HCT116 (cell line): ENCODE data around the gene ABTB1. TPM values are rescaled to one million over a fixed set of nuclear protein-coding genes. Genes with fewer than 3 reads are reported as not detected.

ENCODE experiments used
- ATAC-seq: fragments of 200-7000 bp; cut with Tn5 transposase; 2 replicates; pipeline ENCODE4 v1.9.1; 2020; ENCODE audit warnings: mild to moderate bottlenecking, moderate library complexity
- BruUV-seq: library from RNA; stranded (reverse); fragments of 400-500 nt; replicated peaks from 2 replicates; lab custom pipeline; 2021; lab: Mats Ljungman, UMichigan
- CTCF ChIA-PET: fragments of 300-600 bp; sonication (Branson Sonifier 250); formaldehyde crosslinking; loops from one replicate; lab custom pipeline; 2021; ENCODE audit warnings: antibody characterized with exemption; lab: Charles Lee
- POLR2A ChIA-PET: fragments of 300-600, 350-600 bp; sonication (Branson Sonifier 250); formaldehyde crosslinking; loops from one replicate; lab custom pipeline; 2021; ENCODE audit warnings: antibody characterized with exemption; lab: Charles Lee
- RAD21 ChIA-PET, 2 experiments: fragments of 300-600 bp; sonication (Branson Sonifier 250); formaldehyde crosslinking; loops; one replicate each; lab custom pipeline; 2023; ENCODE audit warnings: low total read pairs in 2 of 2; ENCODE audit not compliant: uncharacterized antibody in 2 of 2, unreplicated experiment in 2 of 2, low non-redundant PET in 1 of 2; lab: Charles Lee
- DNase-seq: peaks from one replicate; pipeline ENCODE4 v3.0.0-alpha.2; 2010; ENCODE audit warnings: low read depth, low spot score
- H2AFZ ChIP-seq: fragments of 200-600 bp; shearing (Covaris generic), sonication (generic); 2 replicates; pipeline ENCODE4 v1.6.1; 2017; ENCODE audit warnings: low read depth, mixed run types, mixed read lengths, antibody characterized with exemption, low read length; ENCODE audit not compliant: poor library complexity, severe bottlenecking
- H3K27ac ChIP-seq: 2 replicates; pipeline ENCODE4 v1.5.1; 2012; ENCODE audit warnings: low read depth, low read length
- H3K27me3 ChIP-seq: fragments of 200-600 bp; sonication (generic); 2 replicates; pipeline ENCODE4 v1.6.1; 2016; ENCODE audit warnings: mixed run types, low read length, mixed read lengths; ENCODE audit not compliant: insufficient read depth
- H3K36me3 ChIP-seq, 2 experiments: fragments of 200-500 bp in 1 of 2; fragments of 200-600 bp in 1 of 2; sonication (Bioruptor generic) in 1 of 2; sonication (generic) in 1 of 2; 2 replicates each; pipeline versions ENCODE4 v1.5.1 to v1.6.1; 2014 to 2016; ENCODE audit warnings: low read length in 2 of 2, inconsistent platforms in 1 of 2, mixed read lengths in 1 of 2, mixed run types in 1 of 2; ENCODE audit not compliant: insufficient read depth in 2 of 2, control insufficient read depth in 1 of 2
- H3K4me1 ChIP-seq, 2 experiments: fragments of 200-600 bp in 1 of 2; sonication (generic) in 1 of 2; 2 replicates each; pipeline versions ENCODE4 v1.5.1 to v1.6.1; 2012 to 2017; ENCODE audit warnings: low read length in 2 of 2, inconsistent platforms in 1 of 2, mild to moderate bottlenecking in 1 of 2, mixed read lengths in 1 of 2, mixed run types in 1 of 2, moderate library complexity in 1 of 2; ENCODE audit not compliant: insufficient read depth in 2 of 2, control insufficient read depth in 1 of 2
- H3K4me2 ChIP-seq: fragments of 200-600 bp; sonication (generic); 2 replicates; pipeline ENCODE4 v1.6.1; 2017; ENCODE audit warnings: mixed run types, low read length, mixed read lengths
- H3K4me3 ChIP-seq, 2 experiments: fragments of 200-600 bp in 1 of 2; sonication (generic) in 1 of 2; replicated peaks in 1 of 2; 2 replicates each; pipeline ENCODE4 v1.5.1; 2011 to 2016; ENCODE audit warnings: low read length in 2 of 2, control low read depth in 1 of 2, low read depth in 1 of 2, mild to moderate bottlenecking in 1 of 2, mixed read lengths in 1 of 2, mixed run types in 1 of 2
- H3K79me2 ChIP-seq: fragments of 200-600 bp; sonication (generic); 2 replicates; pipeline ENCODE4 v1.6.1; 2017; ENCODE audit warnings: mild to moderate bottlenecking, mixed run types, low read length, moderate library complexity, mixed read lengths; ENCODE audit not compliant: insufficient read depth
- H3K9ac ChIP-seq: fragments of 200-600 bp; sonication (generic); 2 replicates; pipeline ENCODE4 v1.6.1; 2016; ENCODE audit warnings: low read length, mixed read lengths
- H3K9me2 ChIP-seq: fragments of 200-600 bp; sonication (generic), shearing (Covaris generic); 2 replicates; pipeline ENCODE4 v1.6.1; 2017; ENCODE audit warnings: mixed run types, mild to moderate bottlenecking, moderate library complexity; ENCODE audit not compliant: insufficient read depth
- H3K9me3 ChIP-seq, 2 experiments: fragments of 200-500 bp in 1 of 2; fragments of 200-600 bp in 1 of 2; sonication (Bioruptor generic) in 1 of 2; sonication (generic) in 1 of 2; 2 replicates each; pipeline ENCODE4 v1.6.1; 2014 to 2017; ENCODE audit warnings: low read length in 2 of 2, mixed read lengths in 2 of 2, inconsistent platforms in 1 of 2, low read depth in 1 of 2, mild to moderate bottlenecking in 1 of 2, mixed run types in 1 of 2, moderate library complexity in 1 of 2; ENCODE audit not compliant: control insufficient read depth in 1 of 2, insufficient read depth in 1 of 2
- H4K20me1 ChIP-seq: fragments of 200-600 bp; sonication (generic), shearing (Covaris generic); 2 replicates; pipeline ENCODE4 v1.6.1; 2017; ENCODE audit warnings: mixed run types, mild to moderate bottlenecking, moderate library complexity; ENCODE audit not compliant: insufficient read depth
- EGR1 ChIP-seq: IDR thresholded peaks from 2 replicates; pipeline ENCODE4 v1.6.1; 2012; ENCODE audit warnings: low read depth
- POLR2A ChIP-seq: IDR thresholded peaks from 2 replicates; pipeline ENCODE4 v1.7.0; 2011; ENCODE audit warnings: borderline replicate concordance; ENCODE audit not compliant: insufficient read depth, insufficient read length; ENCODE audit errors: extremely low read depth
- SIN3A ChIP-seq: IDR thresholded peaks from 2 replicates; pipeline ENCODE4 v1.6.1; 2012; ENCODE audit warnings: low read depth
- intact Hi-C: fragments of 100-400 bp; cut with micrococcal nuclease; formaldehyde crosslinking; loops from 2 replicates; pipeline ENCODE4 v1.10.0; 2022
- total RNA-seq: library from RNA; stranded (reverse); gene quantifications from one replicate; pipeline ENCODE4 v1.2.1, GENCODE V29; 2021; ENCODE audit not compliant: unreplicated experiment
- TF ChIP-seq, protein P1 (sequence below), 3 experiments: fragments of 200-600 bp in 1 of 3; sonication (generic) in 1 of 3; IDR thresholded peaks in 2 of 3; conservative IDR thresholded peaks in 1 of 3; 2 replicates each; pipeline ENCODE4 v1.5.1; 2012 to 2017; ENCODE audit warnings: low read depth in 2 of 3, low read length in 2 of 3, antibody characterized with exemption in 1 of 3, borderline replicate concordance in 1 of 3, control low read depth in 1 of 3, mild to moderate bottlenecking in 1 of 3, mixed read lengths in 1 of 3, mixed run types in 1 of 3, moderate library complexity in 1 of 3; ENCODE audit not compliant: insufficient read depth in 1 of 3
- TF ChIP-seq, protein P2 (sequence below): IDR thresholded peaks from 2 replicates; pipeline ENCODE4 v1.6.1; 2012

The ABTB1 gene
- total RNA-seq, 1 experiment from 2014 or later: 19.4 TPM

DNA sequence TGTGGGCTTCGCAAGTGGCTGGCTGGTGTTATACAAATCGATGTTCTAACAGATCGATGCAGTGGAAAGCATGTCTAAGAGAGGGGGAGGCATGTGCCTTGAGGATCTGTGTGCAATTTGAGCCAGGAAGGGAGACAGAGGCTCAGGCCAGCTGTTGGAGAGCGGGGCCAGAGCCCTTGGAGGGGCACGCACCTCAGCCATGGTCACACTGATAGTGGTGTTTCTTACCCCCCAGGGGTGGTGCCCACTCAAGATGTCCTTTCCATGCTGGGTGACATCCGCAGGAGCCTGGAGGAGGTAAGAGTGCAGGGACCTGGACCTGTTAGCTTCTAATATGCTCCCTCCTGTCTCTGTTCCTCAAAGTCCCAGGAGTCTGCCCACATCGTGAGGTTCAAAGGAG lies 3.8 kb upstream of the ABTB1 start (continued):
- TF ChIP-seq, protein P1, sequence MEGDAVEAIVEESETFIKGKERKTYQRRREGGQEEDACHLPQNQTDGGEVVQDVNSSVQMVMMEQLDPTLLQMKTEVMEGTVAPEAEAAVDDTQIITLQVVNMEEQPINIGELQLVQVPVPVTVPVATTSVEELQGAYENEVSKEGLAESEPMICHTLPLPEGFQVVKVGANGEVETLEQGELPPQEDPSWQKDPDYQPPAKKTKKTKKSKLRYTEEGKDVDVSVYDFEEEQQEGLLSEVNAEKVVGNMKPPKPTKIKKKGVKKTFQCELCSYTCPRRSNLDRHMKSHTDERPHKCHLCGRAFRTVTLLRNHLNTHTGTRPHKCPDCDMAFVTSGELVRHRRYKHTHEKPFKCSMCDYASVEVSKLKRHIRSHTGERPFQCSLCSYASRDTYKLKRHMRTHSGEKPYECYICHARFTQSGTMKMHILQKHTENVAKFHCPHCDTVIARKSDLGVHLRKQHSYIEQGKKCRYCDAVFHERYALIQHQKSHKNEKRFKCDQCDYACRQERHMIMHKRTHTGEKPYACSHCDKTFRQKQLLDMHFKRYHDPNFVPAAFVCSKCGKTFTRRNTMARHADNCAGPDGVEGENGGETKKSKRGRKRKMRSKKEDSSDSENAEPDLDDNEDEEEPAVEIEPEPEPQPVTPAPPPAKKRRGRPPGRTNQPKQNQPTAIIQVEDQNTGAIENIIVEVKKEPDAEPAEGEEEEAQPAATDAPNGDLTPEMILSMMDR (IDR thresholded peaks at IDR 0.05 in 2 of 3, conservative IDR thresholded peaks at IDR 0.05 in 1 of 3; ENCODE audit: borderline replicate concordance in 1 of 3, insufficient read depth in 1 of 3, low read depth in 2 of 3, low read length in 2 of 3): no peak
- TF ChIP-seq SIN3A: no peak
- no peak for TF ChIP-seq POLR2A
- TF ChIP-seq, all 23 proteins: peak for 0

GRCh38 chr3:127669541-127670228 lies 3.1 kb upstream of the ABTB1 start:
- Histone ChIP-seq H3K27ac (no peak overlapping the region), H3K4me1 (peaks cover 0 to 19% of the 10 kb centered on the region in 2 experiments; a peak in 2 of 4 replicates), H2AFZ (no peak overlapping the region), H3K27me3 (no peaks in the 10 kb centered on the region)
- intact Hi-C loops: no loop called here
- DNase-seq: no peak
- POLR2A ChIA-PET: no interaction called here
- TF ChIP-seq POLR2A (no peak), EGR1 (no peak)
- TF ChIP-seq, protein P2, sequence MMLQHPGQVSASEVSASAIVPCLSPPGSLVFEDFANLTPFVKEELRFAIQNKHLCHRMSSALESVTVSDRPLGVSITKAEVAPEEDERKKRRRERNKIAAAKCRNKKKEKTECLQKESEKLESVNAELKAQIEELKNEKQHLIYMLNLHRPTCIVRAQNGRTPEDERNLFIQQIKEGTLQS: no peak
- TF ChIP-seq, all 23 proteins: peak for 0
- H3K9me2 ChIP-seq: no peaks in the 10 kb centered on the region
- H3K79me2 ChIP-seq: no peaks in the 10 kb centered on the region
- H4K20me1 ChIP-seq: no peaks in the 10 kb centered on the region
- H3K4me2 ChIP-seq: no peak overlapping the region
- no peak overlapping the region for H3K4me3 ChIP-seq
- no peak for ATAC-seq
- no peak overlapping the region for H3K9ac ChIP-seq
- H3K36me3 ChIP-seq: no peaks in the 10 kb centered on the region
- RAD21 ChIA-PET: no interaction called here
- CTCF ChIA-PET: no interaction called here
- no TSS peak for BruUV-seq
- H3K9me3 ChIP-seq: no peaks in the 10 kb centered on the region
